HG03432 (cell line): ENCODE results near the gene RINL.
"Not testable (repeated sequence)": the region's sequence is repeated elsewhere in the genome, so short reads cannot be mapped to it uniquely, and the experiment has no call there.

Experiments
- ATAC-seq: cut with Tn5 transposase; IDR thresholded peaks from one replicate; pipeline ENCODE4 v1.9.1; 2021; ENCODE audit warnings: mild to moderate bottlenecking, moderate library complexity; ENCODE audit not compliant: unreplicated experiment

The RINL gene

GRCh38 chr19:38875656-38876395, 2.2 kb downstream of the RINL start:
- no peak for ATAC-seq

DNA sequence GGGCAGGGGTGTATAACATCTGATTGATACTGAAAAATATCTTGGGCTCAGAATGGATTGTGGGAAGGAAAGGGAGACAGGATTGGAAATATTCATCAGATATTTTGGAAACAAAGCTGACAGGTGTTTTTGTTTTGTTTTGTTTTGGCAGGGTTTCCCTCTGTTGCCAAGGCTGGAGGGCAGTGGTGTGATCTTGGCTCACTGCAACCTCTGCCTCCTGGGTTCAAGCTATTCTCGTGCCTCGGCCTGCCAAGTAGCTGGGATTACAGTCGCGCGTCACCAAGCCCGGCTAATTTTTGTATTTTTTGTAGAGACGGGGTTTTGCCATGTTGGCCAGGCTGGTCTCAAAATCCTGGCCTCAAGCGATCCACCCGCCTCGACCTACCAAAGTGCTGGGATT, 4.7 kb downstream of the RINL start:
- not testable (repeated sequence) for ATAC-seq

DNA sequence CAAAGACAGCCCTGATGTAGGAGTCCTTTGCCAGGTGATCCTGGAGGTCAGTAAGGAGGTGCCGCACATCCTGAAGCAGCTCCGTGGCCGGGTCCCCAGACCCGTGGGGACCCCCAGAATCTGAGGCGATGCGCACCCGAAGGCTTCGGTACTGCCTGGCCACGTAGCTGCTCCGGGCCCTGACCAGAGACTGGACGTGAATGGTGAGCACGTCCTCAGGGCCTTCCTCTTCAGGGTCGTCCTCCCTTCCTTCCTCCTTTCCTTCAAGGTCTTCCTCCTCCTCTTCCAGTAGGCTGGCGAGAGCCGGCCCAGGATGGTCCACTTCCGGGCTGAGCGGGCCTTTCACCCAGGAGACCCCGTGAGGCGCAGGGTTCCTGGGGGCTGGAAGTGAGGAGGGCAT, 7.5 kb downstream of the RINL start:
- no peak for ATAC-seq

GRCh38 chr19:38869836-38870607, 8.1 kb downstream of the RINL start:
- peak; percentile 87 for ATAC-seq

DNA sequence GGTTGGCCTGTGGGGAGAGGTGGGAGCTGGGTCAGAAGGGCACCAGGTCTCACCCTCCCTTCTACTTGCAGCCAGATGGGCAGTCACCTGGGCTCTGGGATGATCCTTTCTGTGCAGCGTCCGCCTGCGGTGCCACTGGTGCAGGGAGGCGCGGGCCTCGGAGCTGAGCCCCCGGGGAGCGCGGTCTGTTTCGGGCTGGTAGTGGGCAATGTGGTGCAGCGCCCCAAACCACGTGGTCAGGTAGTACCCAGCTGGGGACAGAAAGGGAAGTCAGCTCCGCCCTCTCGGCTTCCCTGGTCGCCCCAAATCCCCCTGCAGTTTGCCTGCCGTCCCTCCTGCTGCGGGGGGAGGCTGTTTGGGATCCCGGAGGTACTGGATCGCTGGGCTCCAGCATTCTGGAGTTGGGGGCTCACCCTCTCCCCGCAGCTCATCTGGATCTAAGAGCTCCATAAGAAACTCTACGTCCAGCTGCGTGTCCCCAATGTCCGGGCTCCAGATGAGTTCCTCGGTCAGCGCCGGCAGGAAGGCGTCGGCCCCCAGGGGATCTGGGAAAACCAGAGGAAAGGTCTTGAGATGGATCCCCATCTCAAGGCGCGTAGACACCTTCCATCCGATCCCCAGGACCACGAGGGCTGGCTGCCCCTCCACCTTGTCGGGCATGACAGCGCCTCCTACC, 8.8 kb downstream of the RINL start:
- ATAC-seq, result no peak

DNA sequence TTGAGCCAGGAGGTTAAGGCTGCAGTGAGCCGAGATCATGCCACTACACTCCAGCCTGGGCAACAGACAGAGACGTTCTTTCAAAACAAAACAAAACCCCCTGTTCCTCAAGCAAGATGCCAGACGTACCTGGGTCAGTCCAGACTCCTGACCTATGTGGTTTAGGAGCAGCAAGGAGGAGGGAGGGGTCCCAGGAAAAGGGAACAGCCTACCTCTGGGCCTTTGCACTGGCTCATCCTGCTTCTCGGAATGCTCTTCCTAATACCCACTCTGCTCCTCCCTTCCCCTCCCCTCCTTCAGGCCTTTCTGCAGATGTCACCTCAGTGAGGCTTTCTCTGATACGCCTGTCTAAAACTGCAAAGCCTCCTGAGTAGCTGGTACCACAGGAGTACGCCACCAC, 9.5 kb downstream of the RINL start:
- no peak for ATAC-seq

- no peak for ATAC-seq
Observed at GRCh38 chr19:38867171-38867780, 10.8 kb downstream of the RINL start.

DNA sequence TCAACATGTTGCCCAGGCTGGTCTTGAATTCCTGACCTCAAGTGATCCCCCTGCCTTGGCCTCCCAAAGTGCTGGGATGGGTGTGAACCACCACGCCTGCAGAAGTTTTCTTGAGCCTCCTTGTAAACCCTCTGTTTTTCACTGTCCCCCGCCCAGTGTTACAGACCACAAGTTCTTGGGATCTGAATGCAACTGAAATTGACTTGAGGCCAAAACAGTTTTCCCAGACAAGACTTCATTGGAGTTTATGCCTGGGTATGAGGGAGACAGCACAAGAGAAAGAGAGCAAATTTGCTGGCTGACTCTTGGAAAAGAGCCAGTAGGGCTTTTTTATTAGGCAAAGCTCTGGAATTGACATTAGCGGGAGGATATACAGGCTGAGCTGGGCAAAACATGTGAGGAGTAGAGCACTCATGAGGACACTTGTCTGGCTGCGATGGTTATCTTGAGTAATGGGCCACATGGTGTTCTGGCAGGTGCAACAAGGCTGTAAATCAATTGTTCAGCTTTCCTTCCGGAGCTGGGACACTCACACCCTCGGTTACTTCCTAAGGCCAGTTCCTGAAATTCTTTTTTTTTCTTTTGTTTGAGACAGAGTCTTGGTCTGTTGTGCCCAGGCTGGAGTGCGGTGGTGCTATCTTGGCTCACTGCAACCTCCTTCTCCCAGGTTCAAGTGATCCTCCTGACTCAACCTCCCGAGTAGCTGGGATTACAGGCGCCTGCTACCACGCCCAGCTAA, 15.6 kb downstream of the RINL start:
- ATAC-seq, result no peak

DNA sequence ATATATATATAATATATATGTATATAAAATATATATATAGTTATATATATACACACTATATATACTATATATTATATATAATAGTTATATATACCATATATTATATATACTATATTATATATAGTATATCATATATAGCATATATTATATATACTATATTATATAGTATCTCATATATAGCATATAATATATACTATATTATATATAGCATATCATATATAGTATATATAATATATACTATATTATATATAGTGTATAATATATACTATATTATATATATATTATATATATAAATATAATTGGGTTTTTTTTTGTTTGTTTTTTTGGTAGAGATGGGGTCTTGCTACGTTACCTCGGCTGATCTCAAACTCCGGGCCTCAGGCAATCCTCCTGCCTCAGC, 16.7 kb downstream of the RINL start:
- ATAC-seq, result no peak

DNA sequence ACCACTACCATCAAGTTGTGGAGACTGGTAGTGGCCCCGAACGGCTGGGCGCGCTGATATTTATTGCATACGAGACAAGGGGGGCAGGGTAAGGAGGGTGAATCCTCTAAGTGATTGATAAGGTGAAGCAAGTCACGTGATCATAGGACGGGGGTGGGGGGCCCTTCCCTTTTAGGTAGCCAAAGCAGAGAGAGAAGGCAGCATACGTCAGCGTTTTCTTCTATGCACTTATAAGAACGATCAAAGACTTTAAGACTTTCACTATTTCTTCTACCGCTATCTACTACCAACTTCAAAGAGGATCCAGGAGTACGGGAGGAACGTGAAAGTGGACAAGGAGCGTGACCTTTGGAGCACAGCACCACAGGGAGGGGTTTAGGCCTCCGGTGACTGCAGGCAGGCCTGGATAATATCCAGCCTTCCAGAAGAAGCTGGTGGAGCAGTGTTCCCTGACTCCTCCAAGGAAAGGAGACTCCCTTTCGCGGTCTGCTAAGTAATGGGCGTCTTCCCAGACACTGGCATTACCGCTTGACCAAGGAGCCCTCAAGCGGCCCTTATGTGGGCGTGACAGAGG, 18.4 kb downstream of the RINL start:
- ATAC-seq, result not testable (repeated sequence)

DNA sequence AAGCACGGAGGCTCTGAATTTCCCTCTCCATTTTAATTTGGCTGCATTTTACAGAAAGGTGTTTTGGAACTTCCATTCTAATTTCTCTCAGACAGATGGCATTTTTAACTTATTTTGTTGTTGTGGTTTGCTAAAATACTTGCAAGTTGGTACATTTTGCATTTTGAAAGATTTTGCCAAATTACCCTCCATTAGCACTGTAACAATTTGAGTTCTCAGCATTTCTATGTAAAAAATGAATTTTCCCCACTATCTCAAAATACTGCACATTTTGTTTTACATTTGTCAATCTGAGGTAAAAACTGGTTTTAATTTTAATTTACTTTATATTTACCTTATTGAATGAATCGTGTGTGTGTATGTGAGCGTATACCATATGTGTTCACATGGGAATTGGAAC, 21.3 kb downstream of the RINL start:
- no peak for ATAC-seq

GRCh38 chr19:38855751-38856150, 22.3 kb downstream of the RINL start:
- ATAC-seq, result not testable (repeated sequence)

- not testable (repeated sequence) for ATAC-seq
Observed at GRCh38 chr19:38854961-38855360, 23.1 kb downstream of the RINL start.

GRCh38 chr19:38853214-38853613, 24.9 kb downstream of the RINL start:
- no peak for ATAC-seq

- ATAC-seq, result no peak
Observed at GRCh38 chr19:38852231-38853044, 25.6 kb downstream of the RINL start.

GRCh38 chr19:38851622-38852230, 26.3 kb downstream of the RINL start:
- peak; percentile 29 for ATAC-seq

GRCh38 chr19:38850976-38851621, 27.0 kb downstream of the RINL start:
- ATAC-seq, result no peak

DNA sequence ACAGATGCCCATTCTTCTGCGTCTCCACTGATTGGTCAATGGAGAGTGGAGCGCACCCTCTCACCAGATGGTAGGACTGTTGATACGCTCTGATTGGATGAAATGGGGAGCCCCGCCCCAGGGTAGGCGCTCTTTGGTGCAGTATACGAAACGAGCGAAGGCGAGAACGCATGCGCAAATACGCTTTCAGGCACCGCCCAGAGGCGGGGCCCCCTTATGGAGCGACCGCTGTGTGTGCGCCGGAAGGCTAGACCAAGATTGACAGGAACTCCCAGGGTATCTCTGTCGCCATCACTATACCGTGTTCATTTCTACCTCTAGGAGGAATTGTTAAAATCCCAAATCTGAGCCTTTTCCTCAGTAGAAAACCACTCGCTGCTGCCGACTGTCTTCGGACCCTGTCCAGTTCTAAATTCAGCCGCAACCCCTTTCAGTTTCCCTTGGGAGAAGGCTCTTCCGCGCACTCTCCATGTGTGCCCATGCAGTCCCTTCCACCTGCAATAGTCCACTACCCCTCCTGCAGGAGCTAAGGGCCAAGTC, 27.6 kb downstream of the RINL start:
- peak; percentile 66 for ATAC-seq
